Kidney glomerular epithelial cell (primary cell): ENCODE measurements around the gene LDLRAD3.
"Not testable (repeated sequence)": the region's sequence is repeated elsewhere in the genome, so short reads cannot be mapped to it uniquely, and the experiment has no call there.

Source experiments
- DNase-seq: peaks from one replicate; lab custom pipeline; 2025; lab: John Stamatoyannopoulos, UW

The LDLRAD3 gene

GRCh38 chr11:35995681-35996271 is 51.9 kb downstream of the LDLRAD3 start:
- DNase-seq = no peak

GRCh38 chr11:35997902-35998520 is 54.1 kb downstream of the LDLRAD3 start:
- DNase-seq = no peak

DNA sequence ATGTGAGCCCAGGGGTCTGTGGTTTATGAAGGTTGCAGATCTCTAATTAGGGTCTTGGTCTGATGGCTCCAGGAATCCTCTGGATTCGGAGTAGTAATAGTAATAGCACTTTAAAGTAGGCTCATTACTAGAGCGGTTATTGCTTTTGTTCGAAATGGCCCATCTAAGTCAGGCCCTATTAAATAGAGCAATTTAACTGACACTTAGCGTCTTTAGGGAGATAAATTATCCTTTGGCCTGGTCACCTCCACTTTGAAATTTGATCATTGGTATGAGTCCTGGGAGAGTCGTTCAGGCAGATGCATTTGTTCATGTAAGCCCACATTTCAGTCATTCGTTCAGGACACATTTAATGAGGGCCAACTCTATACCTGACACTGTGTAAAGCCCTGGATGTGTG is 54.8 kb downstream of the LDLRAD3 start:
- no peak for DNase-seq

- DNase-seq = no peak
Observed at GRCh38 chr11:36000616-36001190, 56.8 kb downstream of the LDLRAD3 start.

- DNase-seq = no peak
Observed at GRCh38 chr11:36002196-36002595, 58.3 kb downstream of the LDLRAD3 start.

DNA sequence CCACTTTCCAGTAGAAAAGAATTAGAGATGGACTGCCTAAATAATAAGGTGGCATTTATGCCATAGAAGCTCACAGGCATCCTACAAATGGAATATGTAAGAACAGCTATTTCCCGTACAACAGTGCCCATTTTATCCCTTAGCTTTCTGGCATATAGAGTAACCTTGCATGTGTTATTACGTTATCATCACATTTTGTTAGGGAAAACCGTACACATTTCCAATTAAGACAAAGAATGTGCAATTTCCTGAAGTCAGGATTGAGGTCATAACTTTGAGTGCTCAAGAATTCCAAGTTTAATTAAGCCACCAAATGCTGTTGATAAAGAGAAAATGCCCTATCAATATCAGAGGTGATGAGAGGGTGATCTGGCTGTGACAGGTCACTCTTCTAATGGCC is 58.9 kb downstream of the LDLRAD3 start:
- DNase-seq = no peak

DNA sequence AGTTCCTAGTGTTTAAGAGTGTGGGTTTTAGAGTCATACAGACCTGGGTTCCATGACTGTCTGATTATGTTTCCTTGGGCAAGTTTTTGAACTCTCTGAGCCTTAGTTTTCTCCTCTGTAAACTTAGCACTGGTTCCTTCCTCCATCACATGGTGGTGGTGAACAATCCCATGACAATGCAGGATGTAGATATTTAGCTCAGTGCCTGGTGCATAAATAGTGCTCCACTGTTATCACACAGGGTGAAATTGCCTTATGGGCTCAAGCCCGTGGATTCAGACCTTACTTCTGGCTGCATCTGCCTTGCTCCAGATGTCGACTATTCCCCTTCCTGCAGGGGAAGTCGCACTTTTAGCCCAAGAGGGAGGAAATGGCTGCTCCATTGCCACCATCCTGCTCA is 62.7 kb downstream of the LDLRAD3 start:
- no peak for DNase-seq

- no peak for DNase-seq
Observed at GRCh38 chr11:36007127-36007655, 63.3 kb downstream of the LDLRAD3 start.

- peak; percentile 8 for DNase-seq
Observed at GRCh38 chr11:36008584-36008983, 64.7 kb downstream of the LDLRAD3 start.

DNA sequence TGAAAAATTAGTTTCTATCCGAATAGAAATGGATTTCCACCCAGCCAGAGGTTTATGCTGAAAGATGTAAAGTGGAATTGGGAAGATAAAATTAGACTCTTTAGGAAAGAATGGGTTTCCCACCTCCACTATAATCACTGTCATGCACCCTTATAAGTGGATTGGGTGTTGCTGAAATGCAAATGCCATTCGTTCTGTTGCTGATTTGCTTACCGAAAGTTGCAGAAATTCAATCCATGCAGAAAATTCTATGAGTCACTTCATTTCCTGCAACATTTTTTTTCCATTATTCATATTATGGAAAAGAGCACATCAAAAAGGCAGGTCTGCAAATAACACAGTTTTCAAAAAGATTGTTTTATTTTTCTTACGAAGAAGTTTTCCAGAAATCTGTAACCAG is 65.6 kb downstream of the LDLRAD3 start:
- no peak for DNase-seq

DNA sequence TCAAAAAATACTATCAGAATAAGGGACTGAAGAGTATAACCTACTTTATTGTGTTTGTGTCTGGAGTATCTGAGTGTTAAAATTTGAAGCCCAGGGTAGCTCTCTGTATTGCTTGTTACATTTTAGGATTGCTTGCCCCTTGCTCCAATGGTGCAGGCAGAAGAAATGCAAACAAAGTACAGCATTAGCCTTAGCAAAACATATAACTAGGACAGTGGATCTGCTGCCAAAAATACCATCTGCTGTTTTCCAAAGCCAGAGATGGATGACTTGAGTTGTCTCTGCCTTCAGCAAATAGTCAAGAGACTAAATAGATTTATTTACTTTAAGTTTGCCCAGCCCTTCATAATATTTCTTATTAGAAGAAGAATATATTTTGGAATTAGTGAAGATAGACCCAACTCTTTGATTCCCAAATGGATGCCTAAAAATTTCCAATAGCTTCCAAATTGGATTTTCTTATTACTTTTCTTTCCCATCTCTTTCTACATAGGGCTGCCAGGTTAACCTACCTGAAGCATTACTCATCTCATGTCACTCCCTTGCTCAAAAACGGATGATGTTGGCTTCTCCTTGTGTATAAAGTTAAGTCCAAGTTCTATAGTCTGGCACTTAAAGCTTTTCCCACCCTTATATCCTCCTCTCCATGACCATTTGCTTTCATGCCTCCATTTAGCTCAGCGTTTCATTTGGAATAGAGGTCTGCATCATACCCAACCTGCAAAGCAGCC is 66.3 kb downstream of the LDLRAD3 start:
- DNase-seq = no peak

GRCh38 chr11:36011574-36011973 is 67.7 kb downstream of the LDLRAD3 start:
- no peak for DNase-seq

- DNase-seq = no peak
Observed at GRCh38 chr11:36012455-36012854, 68.6 kb downstream of the LDLRAD3 start.

GRCh38 chr11:36012979-36013378 is 69.1 kb downstream of the LDLRAD3 start:
- no peak for DNase-seq

- not testable (repeated sequence) for DNase-seq
Observed at GRCh38 chr11:36013446-36013845, 69.6 kb downstream of the LDLRAD3 start.

DNA sequence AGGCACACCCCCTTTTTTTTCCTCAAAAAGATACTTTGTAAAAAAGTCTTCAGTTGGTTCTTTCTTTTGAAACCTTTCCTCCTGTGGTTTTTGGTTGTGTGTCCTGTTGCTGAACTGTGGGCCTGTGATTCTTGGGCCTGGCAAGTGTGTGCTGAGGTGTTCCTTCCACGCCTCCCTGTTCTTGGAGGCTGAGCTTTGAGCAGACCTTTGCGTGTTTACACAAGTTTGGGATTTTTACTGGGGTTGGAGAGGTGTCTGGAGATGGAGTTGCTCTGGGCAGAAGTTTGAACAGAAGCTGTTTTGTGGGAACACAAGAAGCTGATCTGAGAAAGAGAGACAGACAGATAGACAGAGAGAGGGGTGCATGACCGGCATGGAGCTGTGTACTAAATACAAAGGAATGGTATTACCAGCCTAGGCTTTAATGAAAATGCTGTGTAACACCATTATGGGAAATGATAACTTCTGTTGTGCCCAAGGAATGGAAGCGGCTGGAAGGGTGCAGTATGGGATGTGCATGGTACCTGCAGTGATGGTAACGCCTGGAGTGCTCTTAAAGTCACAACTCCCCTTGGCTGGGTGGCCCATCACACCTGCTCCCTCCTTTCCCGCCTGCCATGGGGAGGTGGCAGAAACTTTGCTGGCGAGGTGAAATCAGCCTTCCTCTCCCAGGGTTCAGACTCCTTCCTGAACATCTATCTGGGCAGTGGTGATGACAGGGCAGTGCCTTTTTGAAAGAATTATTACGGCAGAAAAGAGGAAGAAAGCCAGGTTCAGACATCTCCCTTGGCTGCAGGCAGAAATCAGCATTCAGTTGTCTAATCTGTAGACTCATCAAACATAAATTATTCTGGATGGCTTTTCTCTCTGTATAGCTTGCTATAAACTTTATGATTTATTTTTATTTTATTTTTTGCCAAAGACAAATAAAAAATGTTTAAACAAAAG is 70.4 kb downstream of the LDLRAD3 start:
- DNase-seq = no peak

DNA sequence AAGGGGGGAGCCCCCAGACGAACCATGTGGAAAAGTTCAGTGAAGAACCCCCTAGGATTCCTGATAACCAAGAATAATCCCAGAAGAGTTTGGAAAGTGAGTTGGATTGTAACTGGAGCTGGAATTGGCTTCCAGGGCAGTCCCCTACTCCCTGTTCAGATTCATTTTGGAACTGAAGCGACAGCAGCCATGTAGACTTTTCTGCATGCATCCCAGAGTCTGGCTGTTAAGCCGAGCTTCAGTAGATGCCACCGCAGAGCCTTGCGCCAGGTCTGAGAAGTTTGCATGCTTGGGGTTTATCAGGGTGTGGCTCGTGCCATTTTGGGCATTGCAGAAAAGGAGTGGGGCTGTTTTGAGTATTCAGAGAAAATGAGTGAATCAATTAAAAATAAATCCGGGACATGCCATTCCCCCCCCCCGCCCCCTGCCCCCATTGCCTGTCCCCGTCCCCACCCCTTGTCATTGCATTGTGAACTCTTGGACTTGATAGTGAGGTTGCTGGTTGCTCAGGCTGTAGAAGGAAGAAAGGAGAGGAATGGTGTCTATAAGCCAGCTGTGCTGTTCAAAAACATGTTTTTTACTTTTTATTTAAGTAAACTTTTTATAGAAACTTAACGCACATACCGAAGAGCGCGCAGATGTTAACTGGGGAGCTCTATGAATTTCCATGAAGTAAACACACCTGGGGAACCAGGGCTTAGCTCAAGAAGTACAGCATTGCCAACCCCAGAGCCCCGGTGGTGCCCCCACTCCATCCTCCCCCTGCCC is 71.2 kb downstream of the LDLRAD3 start:
- no peak for DNase-seq

GRCh38 chr11:36015799-36016198 is 71.9 kb downstream of the LDLRAD3 start:
- no peak for DNase-seq

- no peak for DNase-seq
Observed at GRCh38 chr11:36016263-36016662, 72.4 kb downstream of the LDLRAD3 start.

GRCh38 chr11:36016709-36017108 is 72.8 kb downstream of the LDLRAD3 start:
- no peak for DNase-seq
